DMS79 (cell line): ENCODE data around the gene PMM2.
"Not testable (repeated sequence)": the region's sequence is repeated elsewhere in the genome, so short reads cannot be mapped to it uniquely, and the experiment has no call there.

Source experiments
- DNase-seq: peaks from one replicate; lab custom pipeline; 2025; lab: John Stamatoyannopoulos, UW

The PMM2 gene

GRCh38 chr16:8782673-8783072 is 15.0 kb upstream of the PMM2 start:
- no peak for DNase-seq

GRCh38 chr16:8785408-8785807 is 12.2 kb upstream of the PMM2 start:
- no peak for DNase-seq

- not testable (repeated sequence) for DNase-seq
Measured at GRCh38 chr16:8786316-8786715, 11.3 kb upstream of the PMM2 start.

- DNase-seq = no peak
Measured at GRCh38 chr16:8788578-8789172, 9.0 kb upstream of the PMM2 start.

GRCh38 chr16:8795091-8795490 is 2.5 kb upstream of the PMM2 start:
- DNase-seq = no peak

GRCh38 chr16:8795818-8796217 is 1.8 kb upstream of the PMM2 start:
- DNase-seq = no peak

- DNase-seq = no peak
Measured at GRCh38 chr16:8796469-8797363, 923 bp upstream of the PMM2 start.

- DNase-seq = no peak
Measured at GRCh38 chr16:8798174-8798527, 512 bp downstream of the PMM2 start.

- no peak for DNase-seq
Measured at GRCh38 chr16:8798535-8799157, 1.0 kb downstream of the PMM2 start.

GRCh38 chr16:8801701-8802100 is 4.1 kb downstream of the PMM2 start:
- no peak for DNase-seq

GRCh38 chr16:8803733-8804132 is 6.1 kb downstream of the PMM2 start:
- not testable (repeated sequence) for DNase-seq

- DNase-seq = no peak
Measured at GRCh38 chr16:8804313-8804712, 6.7 kb downstream of the PMM2 start.

- no peak for DNase-seq
Measured at GRCh38 chr16:8806272-8806983, 8.8 kb downstream of the PMM2 start.

- no peak for DNase-seq
Measured at GRCh38 chr16:8807189-8807588, 9.6 kb downstream of the PMM2 start.

GRCh38 chr16:8808009-8808408 is 10.4 kb downstream of the PMM2 start:
- DNase-seq = no peak

- DNase-seq = peak; percentile 0
Measured at GRCh38 chr16:8808613-8809353, 11.1 kb downstream of the PMM2 start.

- DNase-seq = no peak
Measured at GRCh38 chr16:8812162-8812843, 14.7 kb downstream of the PMM2 start.

GRCh38 chr16:8814095-8814806 is 16.6 kb downstream of the PMM2 start:
- DNase-seq = no peak

- DNase-seq = no peak
Measured at GRCh38 chr16:8816967-8817655, 19.5 kb downstream of the PMM2 start.
